ENCODE data around the gene IL17RD.

Gene IL17RD

GRCh38 chr3:57164657-57165573, at the start of gene IL17RD:
IL17RD (minus strand) TSS chr3:57165353; CDS start chr3:57165286, 67 bp downstream.
- peak; percentile 60 for DNase-seq

DNA sequence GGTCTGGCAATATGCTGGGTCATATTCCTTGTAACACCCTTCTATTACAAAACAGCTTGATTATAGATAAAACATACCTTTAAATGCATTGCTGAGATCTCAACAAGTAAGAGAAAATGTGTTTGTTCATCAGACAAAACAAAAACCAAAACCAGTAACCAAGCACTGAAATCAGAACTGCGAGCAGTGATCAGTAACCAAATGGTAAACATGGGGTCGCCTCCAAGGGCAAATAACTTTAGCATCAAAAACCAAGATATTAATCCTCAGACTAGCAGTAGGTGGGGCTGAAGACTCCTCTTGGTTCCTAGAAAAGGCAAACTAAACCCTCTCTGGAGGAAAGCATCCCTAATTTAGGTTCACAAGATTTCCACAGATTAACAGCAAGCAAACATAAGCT, 41.3 kb upstream of the IL17RD start:
- DNase-seq: no peak

DNA sequence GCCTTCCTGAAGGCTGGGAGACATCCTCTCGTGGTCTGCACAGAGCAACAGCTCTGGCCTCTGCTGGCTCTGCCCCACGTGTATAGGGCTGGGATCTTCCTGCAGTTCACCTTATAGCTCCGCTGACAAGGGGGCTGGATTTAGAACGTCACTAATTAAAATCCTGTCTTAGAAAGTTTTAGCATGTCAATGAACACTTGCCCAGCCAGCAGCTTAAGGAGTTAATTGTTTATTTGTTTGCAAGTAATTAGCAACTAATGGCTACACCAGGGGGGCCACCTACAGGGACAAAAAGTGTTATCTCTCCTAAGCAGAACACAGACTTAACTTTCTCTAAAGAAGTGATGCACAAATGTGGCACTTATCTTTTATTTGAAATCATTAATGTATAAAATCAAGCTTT, 34.7 kb upstream of the IL17RD start, which contains the start of gene HESX1:
HESX1 (minus strand) TSS at position 84 of the 403 bp plus-strand sequence; CDS start at position 24, 60 bp downstream.
- DNase-seq: no peak

DNA sequence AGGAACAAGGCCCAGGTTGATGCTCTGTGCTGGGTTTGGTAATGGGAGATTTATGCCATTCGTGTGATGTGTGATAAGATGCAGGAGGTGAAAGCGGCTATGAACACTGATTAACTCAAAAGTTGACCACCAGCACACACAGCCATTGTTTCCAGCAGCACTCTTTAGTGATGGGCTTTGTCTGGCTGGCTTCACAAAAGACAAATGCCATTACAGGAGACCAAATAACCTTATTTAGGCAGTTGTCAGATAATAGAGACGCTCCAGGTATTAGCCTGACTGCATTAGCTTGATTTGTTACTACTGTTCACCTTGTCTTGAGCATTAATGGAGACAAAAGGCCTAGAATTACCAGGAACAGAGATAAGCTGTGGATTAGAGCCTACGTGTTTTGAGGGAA, 29.5 kb upstream of the IL17RD start:
- no peak for DNase-seq

DNA sequence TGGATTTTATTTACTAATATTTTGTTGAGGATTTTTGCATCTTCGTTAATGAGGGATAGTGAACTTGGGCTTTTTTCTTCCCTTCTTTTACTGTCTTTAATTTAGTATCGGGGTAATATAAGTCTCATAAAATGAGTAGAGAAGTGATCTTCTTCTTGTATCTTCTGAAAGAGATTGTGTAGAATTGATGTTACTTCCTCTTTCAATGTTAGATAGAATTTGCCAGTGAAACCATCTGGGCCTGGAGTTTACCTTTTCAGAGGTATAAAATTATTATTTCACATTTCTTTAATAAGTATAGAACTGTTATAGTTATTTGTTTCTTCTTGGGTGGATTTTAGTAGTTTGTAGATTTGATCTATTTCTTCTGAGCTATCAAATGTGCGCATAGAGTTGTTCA, 26.9 kb upstream of the IL17RD start:
- no peak for DNase-seq

DNA sequence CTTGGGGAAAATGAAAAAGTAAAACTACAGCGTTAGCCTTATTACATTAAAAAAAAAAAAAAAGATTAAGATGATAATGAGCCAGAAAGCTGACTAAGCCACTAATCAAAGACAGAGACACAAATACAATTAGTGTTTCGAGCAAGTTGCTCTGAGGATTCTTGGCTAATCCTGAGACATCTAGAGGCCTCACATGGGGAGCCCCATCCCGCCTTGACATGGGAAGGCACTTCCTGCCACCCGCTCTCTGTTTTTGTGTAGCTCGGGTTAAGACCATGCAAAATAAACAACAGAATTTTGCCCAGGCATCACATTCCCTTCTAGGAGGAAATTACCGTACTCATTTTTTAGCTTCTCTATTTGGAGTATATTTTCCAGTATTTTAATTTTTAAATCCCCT, 19.4 kb upstream of the IL17RD start:
- no peak for DNase-seq

- DNase-seq: no peak
Measured at GRCh38 chr3:57179580-57180410, 14.6 kb upstream of the IL17RD start.

DNA sequence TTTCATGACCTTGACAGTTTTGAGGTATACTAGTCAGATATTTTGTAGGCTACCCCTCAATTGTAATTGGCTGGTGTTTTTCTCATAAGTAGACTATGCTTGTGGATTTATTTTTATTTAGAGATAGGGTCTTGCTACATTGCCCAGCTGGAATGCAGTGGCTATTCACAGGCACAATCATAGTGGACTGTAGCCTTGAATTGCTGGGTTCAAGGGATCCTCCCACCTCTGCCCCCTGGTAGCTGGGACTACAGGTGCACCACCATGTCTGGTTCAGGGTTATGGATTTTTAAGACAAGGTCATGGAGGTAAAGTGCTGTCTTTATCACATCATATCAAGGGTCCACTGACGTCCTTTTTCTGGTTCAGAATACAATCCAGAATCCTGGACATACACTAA, 10.9 kb upstream of the IL17RD start:
- no peak for DNase-seq

- no peak for DNase-seq
Measured at GRCh38 chr3:57173687-57174086, 8.5 kb upstream of the IL17RD start.

DNA sequence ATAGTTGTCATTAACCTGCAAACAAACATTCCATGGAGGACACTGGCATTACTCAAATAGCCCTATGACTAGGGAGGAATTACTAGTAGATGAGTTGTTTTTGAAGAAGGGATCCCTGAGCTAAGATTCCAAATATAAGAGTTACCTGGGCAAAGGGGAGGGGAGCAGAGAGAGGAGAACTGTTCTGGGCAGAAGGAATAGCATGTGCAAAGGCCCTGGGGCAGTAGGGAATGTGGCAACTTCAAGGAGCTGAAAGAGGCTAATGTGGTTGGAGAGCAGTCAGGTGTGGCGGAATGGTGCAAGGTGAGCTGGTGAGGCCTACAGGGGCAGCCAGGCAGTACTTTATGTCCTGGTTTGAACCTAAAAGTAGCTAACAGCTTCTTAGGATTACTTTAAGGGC, 5.8 kb upstream of the IL17RD start:
- DNase-seq: no peak

- peak; percentile 64 for DNase-seq
Measured at GRCh38 chr3:57169872-57170623, 4.9 kb upstream of the IL17RD start.

DNA sequence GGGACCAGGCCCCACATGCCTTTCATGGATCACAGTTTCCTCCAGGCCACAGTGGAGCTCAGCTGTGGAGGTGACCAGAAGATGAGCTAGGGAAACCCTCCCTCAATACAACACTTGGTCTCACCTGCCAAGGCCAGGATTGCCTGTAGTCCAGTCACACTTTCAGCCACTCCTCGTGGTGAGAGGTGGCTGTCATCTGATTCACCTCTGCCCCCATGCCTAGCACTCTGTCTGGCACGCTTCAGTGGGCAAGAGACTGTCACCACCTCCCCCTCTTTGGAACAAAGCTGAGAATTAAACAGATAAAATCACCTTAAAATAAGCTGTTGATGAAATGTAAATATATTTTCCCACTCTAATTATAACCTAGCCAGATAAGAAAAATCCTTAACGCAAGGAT, 4.0 kb upstream of the IL17RD start:
- DNase-seq: no peak

GRCh38 chr3:57168151-57168550, 3.0 kb upstream of the IL17RD start:
- no peak for DNase-seq

- DNase-seq: no peak
Measured at GRCh38 chr3:57166660-57167059, 1.5 kb upstream of the IL17RD start.

DNA sequence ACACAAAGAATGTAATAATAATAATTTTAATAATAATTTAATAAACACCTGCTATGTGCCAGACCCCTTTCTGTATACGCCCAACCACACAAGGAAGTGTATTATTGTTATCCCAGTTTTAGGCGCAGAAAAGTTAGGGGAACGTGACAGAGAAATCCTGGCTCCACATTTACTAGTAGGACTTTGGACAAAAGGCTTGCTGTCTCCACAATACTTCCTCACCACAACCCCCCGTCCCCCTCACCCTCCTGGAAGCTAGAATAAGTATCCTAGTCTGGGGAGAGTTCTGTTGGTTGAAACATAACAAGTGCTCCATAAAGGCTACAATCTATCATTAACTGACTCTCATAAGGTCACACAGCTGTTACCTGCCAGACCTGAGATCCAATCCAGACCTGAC, 488 bp upstream of the IL17RD start:
- no peak for DNase-seq

GRCh38 chr3:57164217-57164656, 916 bp downstream of the IL17RD start:
- no peak for DNase-seq

DNA sequence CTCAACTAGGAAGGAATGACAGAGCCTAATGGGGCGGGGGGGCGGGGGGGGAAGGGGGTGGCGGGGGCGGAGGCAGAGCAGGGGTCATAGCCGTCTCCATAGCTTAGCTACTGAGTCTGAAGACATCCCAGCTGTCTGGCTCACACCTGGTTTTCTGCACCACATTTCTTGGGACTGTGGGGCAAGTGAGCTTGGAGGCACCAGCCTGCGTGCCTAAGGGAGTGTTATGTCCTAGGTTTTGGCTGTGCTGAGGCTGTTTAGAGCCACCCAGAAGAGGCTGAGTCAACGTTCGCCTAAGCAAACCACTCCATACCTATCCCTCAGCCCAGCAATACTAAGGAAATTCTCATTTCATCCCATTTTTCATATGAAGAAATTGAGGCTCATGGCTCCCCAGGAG, 1.4 kb downstream of the IL17RD start:
- no peak for DNase-seq

DNA sequence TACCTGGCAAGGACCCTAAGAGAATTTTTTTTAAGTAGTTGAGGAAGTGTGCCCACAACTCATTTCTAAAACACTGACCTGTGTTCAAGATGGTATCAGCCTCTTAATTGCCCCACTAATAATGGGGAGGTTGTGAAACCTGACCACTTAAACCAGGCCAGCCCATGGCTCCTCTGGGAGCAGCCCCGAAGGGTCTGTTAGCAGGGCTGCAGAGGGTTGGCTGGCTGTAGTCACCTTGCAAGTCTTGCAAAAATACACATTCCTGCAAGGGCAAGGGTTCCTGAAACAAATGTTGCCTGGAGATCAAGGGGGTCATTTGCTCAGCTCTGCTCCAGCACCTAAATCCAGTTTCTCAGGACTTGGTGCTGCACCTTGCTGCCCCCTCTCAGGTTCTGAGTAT, 3.2 kb downstream of the IL17RD start:
- no peak for DNase-seq

- no peak for DNase-seq
Measured at GRCh38 chr3:57160765-57161538, 4.2 kb downstream of the IL17RD start.

DNA sequence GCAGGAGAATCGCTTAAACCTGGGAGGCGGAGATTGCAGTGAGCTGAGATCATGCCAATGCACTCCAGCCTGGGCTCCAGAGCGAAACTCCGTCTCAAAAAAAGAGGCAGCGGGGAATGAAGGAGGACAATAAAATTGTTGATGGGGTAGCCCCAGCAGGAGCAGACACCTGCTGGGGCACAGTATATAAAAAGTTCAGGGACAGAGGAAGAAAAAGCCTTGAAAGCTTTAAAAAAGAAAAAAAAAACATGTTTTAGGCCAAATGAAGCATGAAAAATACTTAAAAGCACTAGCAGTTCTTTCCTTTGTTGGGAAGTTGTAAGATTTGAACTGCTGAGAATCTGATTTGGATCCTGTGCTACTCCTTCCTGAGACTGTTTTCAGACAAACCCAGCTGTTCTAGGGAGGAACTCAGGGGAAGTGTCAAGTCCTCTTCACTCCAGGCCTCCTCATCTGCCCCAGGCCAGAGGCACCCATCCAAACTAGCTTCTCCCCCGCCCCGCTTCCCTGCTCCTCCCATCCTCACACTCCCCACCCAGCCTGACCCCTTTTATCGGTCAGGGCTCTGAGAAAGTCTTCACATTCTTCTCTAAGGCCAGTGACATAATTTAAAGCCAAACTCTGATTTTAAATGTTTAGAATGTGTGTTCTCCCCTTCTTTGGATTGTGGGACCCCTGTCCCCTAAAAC, 4.9 kb downstream of the IL17RD start:
- DNase-seq: no peak
